Measurements from ENCODE around the gene RNF144A. TPM values are rescaled to one million over a fixed set of nuclear protein-coding genes. Genes with fewer than 3 reads are reported as not detected.

The RNF144A gene
- polyA plus RNA-seq, 3 donors: 0.30 to 0.68 (median 0.48) TPM

DNA sequence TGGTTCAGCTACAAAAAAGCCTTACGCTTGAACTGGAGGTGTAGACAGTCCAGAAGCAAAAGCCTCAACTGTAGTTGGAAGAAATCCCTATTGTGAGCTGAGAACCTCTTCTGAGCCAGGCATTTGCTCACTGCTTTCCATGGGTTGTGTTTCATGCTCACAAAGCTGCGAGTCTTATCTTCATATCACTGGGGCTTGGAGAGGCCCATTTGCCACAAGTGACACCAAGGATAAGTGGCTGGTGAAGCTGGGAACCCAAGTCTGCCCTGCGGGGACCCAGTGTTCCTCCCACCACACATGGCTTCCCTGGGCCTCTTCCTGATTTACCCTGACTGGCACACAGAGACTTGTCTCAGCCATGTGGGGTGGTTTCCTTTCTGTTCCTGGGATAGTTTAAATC, 130.4 kb downstream of the RNF144A start:
- Histone ChIP-seq H3K79me2 (ENCODE audit: insufficient read depth, low read length) (no peaks in the 10 kb centered on the region), H3K4me3 (replicated peaks in 1 of 3; ENCODE audit: low read depth in 2 of 3, low read length in 3 of 3) (no peak overlapping the region), H3K4me2 (replicated peaks; ENCODE audit: extremely low read depth, low read length, poor library complexity, severe bottlenecking) (no peak overlapping the region), H4K20me1 (ENCODE audit: insufficient read depth, low read length) (no peaks in the 10 kb centered on the region), H3K9me3 (replicated peaks in 1 of 2; ENCODE audit: control insufficient read depth in 1 of 2, insufficient read depth in 1 of 2, low read length in 2 of 2) (peaks cover 0 to 14% of the 10 kb centered on the region in 2 donors), H3K27me3 (ENCODE audit: control insufficient read depth in 2 of 2, insufficient read depth in 2 of 2, low read length in 2 of 2) (no peaks in the 10 kb centered on the region), H3K27ac (ENCODE audit: low read depth in 1 of 2, low read length in 2 of 2) (no peak overlapping the region), H3K36me3 (replicated peaks in 1 of 2; ENCODE audit: control insufficient read depth in 1 of 2, insufficient read depth in 2 of 2, low read length in 2 of 2) (no peaks in the 10 kb centered on the region), H3K9ac (ENCODE audit: insufficient read depth, low read length, poor library complexity, severe bottlenecking) (no peak overlapping the region), H2AFZ (ENCODE audit: insufficient read depth, low read depth, low read length, poor library complexity, severe bottlenecking) (peak overlapping the region; percentile 5), H3K4me1 (ENCODE audit: control insufficient read depth in 1 of 2, insufficient read depth in 2 of 2, low read length in 2 of 2) (peaks cover 0 to 14% of the 10 kb centered on the region in 2 donors)
- Mint-ChIP-seq H3K4me3 (no peak overlapping the region), H3K27me3 (ENCODE audit: low read depth in 3 of 3) (peaks cover 0 to 2% (median 0%) of the 10 kb centered on the region in 3 donors), H3K27ac (no peak overlapping the region), H3K9me3 (peaks cover 6 to 24% (median 17%) of the 10 kb centered on the region in 7 donors), H3K36me3 (peaks cover 0 to 11% of the 10 kb centered on the region in 2 donors), H3K4me1 (peaks cover 15% of the 10 kb centered on the region)
- TF ChIP-seq, protein P1, sequence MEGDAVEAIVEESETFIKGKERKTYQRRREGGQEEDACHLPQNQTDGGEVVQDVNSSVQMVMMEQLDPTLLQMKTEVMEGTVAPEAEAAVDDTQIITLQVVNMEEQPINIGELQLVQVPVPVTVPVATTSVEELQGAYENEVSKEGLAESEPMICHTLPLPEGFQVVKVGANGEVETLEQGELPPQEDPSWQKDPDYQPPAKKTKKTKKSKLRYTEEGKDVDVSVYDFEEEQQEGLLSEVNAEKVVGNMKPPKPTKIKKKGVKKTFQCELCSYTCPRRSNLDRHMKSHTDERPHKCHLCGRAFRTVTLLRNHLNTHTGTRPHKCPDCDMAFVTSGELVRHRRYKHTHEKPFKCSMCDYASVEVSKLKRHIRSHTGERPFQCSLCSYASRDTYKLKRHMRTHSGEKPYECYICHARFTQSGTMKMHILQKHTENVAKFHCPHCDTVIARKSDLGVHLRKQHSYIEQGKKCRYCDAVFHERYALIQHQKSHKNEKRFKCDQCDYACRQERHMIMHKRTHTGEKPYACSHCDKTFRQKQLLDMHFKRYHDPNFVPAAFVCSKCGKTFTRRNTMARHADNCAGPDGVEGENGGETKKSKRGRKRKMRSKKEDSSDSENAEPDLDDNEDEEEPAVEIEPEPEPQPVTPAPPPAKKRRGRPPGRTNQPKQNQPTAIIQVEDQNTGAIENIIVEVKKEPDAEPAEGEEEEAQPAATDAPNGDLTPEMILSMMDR (IDR thresholded peaks at IDR 0.05): no peak
- DNase-seq: no peak
- 60% methylated on average over 1 of the region's 3 CpGs for WGBS (ENCODE audit: insufficient coverage)
- intact Hi-C loops (cut with micrococcal nuclease): no loop called here

DNA sequence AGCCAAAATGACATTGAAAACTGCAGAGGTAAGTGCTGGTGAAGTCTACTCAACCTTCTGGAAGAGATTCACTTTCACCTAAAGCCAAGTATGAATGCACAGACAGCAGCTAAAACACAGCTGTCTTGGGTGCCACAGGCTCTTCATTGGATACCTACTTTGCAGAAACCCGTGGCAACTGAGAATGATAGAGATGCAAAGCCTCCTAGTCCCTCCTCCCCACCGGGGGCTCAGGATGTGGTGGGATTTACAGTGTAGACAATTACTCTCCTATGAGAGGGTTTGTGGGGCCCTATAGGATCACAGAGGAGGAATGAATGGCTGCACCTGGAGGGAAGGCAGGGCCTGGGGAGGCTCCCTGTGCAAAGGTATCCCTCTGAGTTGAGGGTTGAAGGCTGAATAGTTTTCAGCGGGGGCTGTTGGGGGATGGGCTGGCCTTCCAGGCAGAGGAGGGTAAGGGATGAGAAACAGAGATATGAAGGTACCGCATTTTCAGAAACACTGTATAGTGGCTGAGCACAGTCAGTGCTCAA, 131.6 kb downstream of the RNF144A start:
- Histone ChIP-seq H3K9me3 (replicated peaks in 1 of 2; ENCODE audit: control insufficient read depth in 1 of 2, insufficient read depth in 1 of 2, low read length in 2 of 2) (peaks cover 0 to 14% of the 10 kb centered on the region in 2 donors), H2AFZ (ENCODE audit: insufficient read depth, low read depth, low read length, poor library complexity, severe bottlenecking) (no peak overlapping the region), H4K20me1 (ENCODE audit: insufficient read depth, low read length) (no peaks in the 10 kb centered on the region), H3K27me3 (ENCODE audit: control insufficient read depth in 2 of 2, insufficient read depth in 2 of 2, low read length in 2 of 2) (no peaks in the 10 kb centered on the region), H3K79me2 (ENCODE audit: insufficient read depth, low read length) (no peaks in the 10 kb centered on the region), H3K4me1 (ENCODE audit: control insufficient read depth in 1 of 2, insufficient read depth in 2 of 2, low read length in 2 of 2) (peaks cover 0 to 14% of the 10 kb centered on the region in 2 donors), H3K36me3 (replicated peaks in 1 of 2; ENCODE audit: control insufficient read depth in 1 of 2, insufficient read depth in 2 of 2, low read length in 2 of 2) (no peaks in the 10 kb centered on the region), H3K9ac (ENCODE audit: insufficient read depth, low read length, poor library complexity, severe bottlenecking) (no peak overlapping the region), H3K4me3 (replicated peaks in 1 of 3; ENCODE audit: low read depth in 2 of 3, low read length in 3 of 3) (no peak overlapping the region), H3K4me2 (replicated peaks; ENCODE audit: extremely low read depth, low read length, poor library complexity, severe bottlenecking) (no peak overlapping the region), H3K27ac (ENCODE audit: low read depth in 1 of 2, low read length in 2 of 2) (no peak overlapping the region)
- peaks cover 0 to 11% of the 10 kb centered on the region in 2 donors for H3K36me3 Mint-ChIP-seq
- 100% methylated on average over 2 of the region's 4 CpGs for WGBS (ENCODE audit: insufficient coverage)
- peaks cover 6 to 24% (median 17%) of the 10 kb centered on the region in 7 donors for H3K9me3 Mint-ChIP-seq
- H3K27me3 Mint-ChIP-seq (ENCODE audit: low read depth in 3 of 3): peaks cover 0 to 2% (median 0%) of the 10 kb centered on the region in 3 donors
- intact Hi-C loops (cut with micrococcal nuclease): no loop called here
- H3K4me1 Mint-ChIP-seq: peaks cover 15% of the 10 kb centered on the region
- no peak for DNase-seq
- no peak overlapping the region for H3K4me3 Mint-ChIP-seq
- TF ChIP-seq, protein P1 (IDR thresholded peaks at IDR 0.05): no peak
- no peak overlapping the region for H3K27ac Mint-ChIP-seq

All from CD14-positive monocyte (primary cell).